SK-N-SH (cell line): ENCODE measurements around the gene ARSJ. TPM values are rescaled to one million over a fixed set of nuclear protein-coding genes. Genes with fewer than 3 reads are reported as not detected.
A peak's percentile ranks its signal among the peaks of the same experiment; 100 is the strongest.

Source experiments
- CTCF ChIA-PET: fragments of 300-600, 350-600 bp; formaldehyde crosslinking; extraction: SDS; loops from one replicate; lab custom pipeline; 2021; lab: Yijun Ruan, JAX
- POLR2A ChIA-PET: fragments of 350-600 bp; sonication (Branson Sonifier 250); formaldehyde crosslinking; extraction: SDS; loops from one replicate; lab custom pipeline; 2020; ENCODE audit warnings: antibody characterized with exemption, inconsistent platforms; lab: Yijun Ruan, JAX
- DNase-seq: peaks from one replicate; pipeline ENCODE4 v3.0.0; 2012
- H2AFZ ChIP-seq: fragments of 200-600 bp; sonication (generic); 2 replicates; pipeline ENCODE4 v1.8.1; 2016; ENCODE audit warnings: antibody characterized with exemption, mild to moderate bottlenecking, low read depth
- H3F3A ChIP-seq: fragments of 200-600 bp; sonication (generic); replicated peaks from 2 replicates; pipeline ENCODE3; 2016; ENCODE audit warnings: antibody characterized with exemption, mild to moderate bottlenecking; ENCODE audit not compliant: insufficient read depth
- H3K27ac ChIP-seq, 2 experiments: fragments of 200-500 bp in 1 of 2; fragments of 200-600 bp in 1 of 2; sonication (Bioruptor generic) in 1 of 2; sonication (generic), shearing (Covaris generic) in 1 of 2; 2 replicates each; pipeline versions ENCODE4 v1.5.1 to v1.6.1; 2014 to 2016; ENCODE audit warnings: low read depth in 2 of 2, inconsistent platforms in 1 of 2, low read length in 1 of 2, mild to moderate bottlenecking in 1 of 2, mixed read lengths in 1 of 2
- H3K27me3 ChIP-seq: fragments of 200-600 bp; sonication (generic), shearing (Covaris generic); 2 replicates; pipeline ENCODE4 v1.6.1; 2016; ENCODE audit warnings: mixed run types; ENCODE audit not compliant: insufficient read depth
- H3K36me3 ChIP-seq, 2 experiments: fragments of 200-500 bp in 1 of 2; fragments of 200-600 bp in 1 of 2; sonication (Bioruptor generic) in 1 of 2; sonication (generic) in 1 of 2; replicated peaks in 1 of 2; 2 replicates each; pipeline versions ENCODE3 to v1.5.1; 2014 to 2016; ENCODE audit warnings: low read length in 1 of 2, mild to moderate bottlenecking in 1 of 2; ENCODE audit not compliant: insufficient read depth in 2 of 2, control insufficient read depth in 1 of 2
- H3K4me1 ChIP-seq, 2 experiments: fragments of 200-500 bp in 1 of 2; fragments of 200-600 bp in 1 of 2; sonication (Bioruptor generic) in 1 of 2; sonication (generic), shearing (Covaris generic) in 1 of 2; 2 replicates each; pipeline versions ENCODE4 v1.5.1 to v1.6.1; 2014 to 2016; ENCODE audit warnings: low read depth in 1 of 2, low read length in 1 of 2, mixed run types in 1 of 2; ENCODE audit not compliant: insufficient read depth in 2 of 2, control insufficient read depth in 1 of 2
- H3K4me2 ChIP-seq: fragments of 200-600 bp; sonication (generic), shearing (Covaris generic); 2 replicates; pipeline ENCODE4 v1.6.1; 2017; ENCODE audit warnings: mixed run types
- H3K4me3 ChIP-seq, 2 experiments: fragments of 200-500 bp in 1 of 2; fragments of 200-600 bp in 1 of 2; sonication (Bioruptor generic) in 1 of 2; sonication (generic), shearing (Covaris generic) in 1 of 2; 2 replicates each; pipeline versions ENCODE4 v1.5.1 to v1.8.1; 2014 to 2016; ENCODE audit warnings: low read depth in 2 of 2, inconsistent platforms in 1 of 2, low read length in 1 of 2, mild to moderate bottlenecking in 1 of 2, mixed read lengths in 1 of 2, moderate library complexity in 1 of 2
- H3K79me2 ChIP-seq: fragments of 200-600 bp; sonication (generic); 2 replicates; pipeline ENCODE4 v1.8.1; 2017; ENCODE audit warnings: mild to moderate bottlenecking; ENCODE audit not compliant: insufficient read depth
- H3K9ac ChIP-seq: fragments of 200-600 bp; sonication (generic); 2 replicates; pipeline ENCODE4 v1.6.1; 2017; ENCODE audit warnings: mixed run types
- H3K9me2 ChIP-seq: fragments of 200-600 bp; sonication (generic); 2 replicates; pipeline ENCODE4 v1.6.1; 2017; ENCODE audit warnings: mixed run types
- H3K9me3 ChIP-seq: fragments of 200-600 bp; sonication (generic); 2 replicates; pipeline ENCODE4 v1.6.1; 2017; ENCODE audit warnings: mixed run types, mild to moderate bottlenecking, moderate library complexity
- H4K20me1 ChIP-seq: fragments of 200-600 bp; sonication (generic); 2 replicates; pipeline ENCODE4 v1.6.1; 2017; ENCODE audit warnings: mild to moderate bottlenecking, mixed run types; ENCODE audit not compliant: insufficient read depth
- CHD2 ChIP-seq: fragments of 150-350 bp; IDR thresholded peaks from 2 replicates; pipeline ENCODE4 v1.6.1; 2018; ENCODE audit warnings: low read length; ENCODE audit not compliant: partially characterized antibody
- EP300 ChIP-seq, 2 experiments: IDR thresholded peaks; 2 replicates each; pipeline versions ENCODE4 v1.4.0 to v1.6.1; 2012; ENCODE audit warnings: borderline replicate concordance in 1 of 2, low read depth in 1 of 2, low read length in 1 of 2
- GABPA ChIP-seq: IDR thresholded peaks from 2 replicates; pipeline ENCODE4 v1.4.0; 2012; ENCODE audit warnings: low read depth, mild to moderate bottlenecking
- GATA2 ChIP-seq: sonication (generic); formaldehyde crosslinking; IDR thresholded peaks from 2 replicates; pipeline ENCODE4 v1.5.0; 2020; ENCODE audit warnings: mild to moderate bottlenecking, missing genetic modification reagents
- IRF3 ChIP-seq: fragments of 150-350 bp; IDR thresholded peaks from 2 replicates; pipeline ENCODE4 v1.6.1; 2016; ENCODE audit warnings: mild to moderate bottlenecking, low read depth, low read length
- JUND ChIP-seq: IDR thresholded peaks from 2 replicates; pipeline ENCODE4 v1.4.0; 2012
- MAX ChIP-seq: IDR thresholded peaks from 2 replicates; pipeline ENCODE4 v1.4.0; 2012; ENCODE audit warnings: low read depth
- NRF1 ChIP-seq: IDR thresholded peaks from 2 replicates; pipeline ENCODE4 v1.6.1; 2012; ENCODE audit warnings: low read depth, mild to moderate bottlenecking, low read length
- RAD21 ChIP-seq: IDR thresholded peaks from 2 replicates; pipeline ENCODE4 v1.6.1; 2012; ENCODE audit warnings: mild to moderate bottlenecking, low read length
- RCOR1 ChIP-seq: fragments of 150-350 bp; IDR thresholded peaks from 2 replicates; pipeline ENCODE4 v1.6.1; 2017; ENCODE audit warnings: antibody characterized with exemption, low read length
- REST ChIP-seq: IDR thresholded peaks from 2 replicates; pipeline ENCODE4 v1.6.1; 2012; ENCODE audit warnings: mild to moderate bottlenecking, low read depth, low read length, moderate library complexity
- RFX5 ChIP-seq: IDR thresholded peaks from 2 replicates; pipeline ENCODE4 v1.6.1; 2012; ENCODE audit warnings: mild to moderate bottlenecking, improper control_type of control experiment, low read length
- SIN3A ChIP-seq: IDR thresholded peaks from 2 replicates; pipeline ENCODE4 v1.6.1; 2012; ENCODE audit warnings: low read depth, mild to moderate bottlenecking, low read length, moderate library complexity, borderline replicate concordance
- TAF1 ChIP-seq: IDR thresholded peaks from 2 replicates; pipeline ENCODE4 v1.6.1; 2012; ENCODE audit warnings: low read depth, mild to moderate bottlenecking, low read length, moderate library complexity, borderline replicate concordance
- TEAD4 ChIP-seq: IDR thresholded peaks from 2 replicates; pipeline ENCODE4 v1.4.0; 2012; ENCODE audit warnings: mild to moderate bottlenecking, borderline replicate concordance; ENCODE audit not compliant: insufficient read depth
- USF2 ChIP-seq: fragments of 150-350 bp; IDR thresholded peaks from 2 replicates; pipeline ENCODE4 v1.6.1; 2017; ENCODE audit warnings: antibody characterized with exemption, low read length, low read depth, borderline replicate concordance
- YY1 ChIP-seq: IDR thresholded peaks from 2 replicates; pipeline ENCODE4 v1.4.0; 2012; ENCODE audit warnings: low read depth, mild to moderate bottlenecking
- ZBTB33 ChIP-seq: IDR thresholded peaks from 2 replicates; pipeline ENCODE4 v1.4.0; 2012; ENCODE audit warnings: low read depth, borderline replicate concordance
- WGBS: methylation state at CpG from one replicate; pipeline ENCODE4 v1.1.6; 2017; ENCODE audit warnings: low lambda C conversion rate; 5-methylcytosine and 5-hydroxymethylcytosine counted together
- polyA plus RNA-seq, 3 experiments: library from polyadenylated mRNA; depleted of rRNA; stranded (reverse); fragments of >200 nt; gene quantifications; 2 replicates each; pipeline ENCODE4 v1.2.3, GENCODE V29; 2012

ARSJ gene
- polyA plus RNA-seq, 1 of the 3 experiments (the other 2 are of a cell fraction), result 30.4 TPM

DNA sequence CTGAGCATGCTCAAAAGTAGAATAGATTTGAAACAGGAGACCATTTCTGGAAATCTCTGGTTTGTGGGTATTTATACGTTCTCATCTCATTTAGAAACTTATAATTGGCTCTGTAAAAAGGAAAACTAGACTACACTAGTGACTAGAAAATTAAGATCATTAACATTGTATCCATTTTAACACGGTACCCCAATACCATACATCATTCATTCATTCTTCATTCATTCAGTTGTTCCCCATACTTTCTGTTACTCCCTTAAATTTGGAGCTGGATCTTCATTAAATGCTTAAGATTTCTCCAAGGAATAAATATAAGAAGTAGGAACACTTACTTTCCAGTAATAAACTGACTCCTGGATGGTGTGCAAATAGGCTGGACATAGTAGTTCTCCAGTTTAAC is 1.3 kb downstream of the ARSJ start:
- Histone ChIP-seq H3K9me2 (no peaks in the 10 kb centered on the region), H3K79me2 (peaks cover 86% of the 10 kb centered on the region), H2AFZ (no peak overlapping the region), H3K36me3 (peaks cover 18 to 53% of the 10 kb centered on the region in 2 experiments), H3K4me2 (peak overlapping the region; percentile 66), H3K9me3 (peaks cover 9% of the 10 kb centered on the region; the same call in 1 of the 2 replicates), H3F3A (peaks cover 38% of the 10 kb centered on the region), H3K27ac (peak overlapping the region; percentile 91 to 95), H3K9ac (peak overlapping the region; percentile 94), H3K4me1 (peaks cover 0 to 5% of the 10 kb centered on the region in 2 experiments), H3K27me3 (no peaks in the 10 kb centered on the region), H3K4me3 (peak overlapping the region; percentile 73 to 86), H4K20me1 (peaks cover 27% of the 10 kb centered on the region)
- WGBS, result 0% methylated on average over 2 of the region's 2 CpGs
- CTCF ChIA-PET, result interaction anchor here (1.0 to 3.5 kb wide), 2 partner anchors 17 to 400 kb away, joined by 3 to 11 read pairs; no protein-coding TSS in a partner anchor
- DNase-seq, result no peak
- TF ChIP-seq GATA2 (no peak), MAX (no peak), REST (no peak), IRF3 (no peak), SIN3A (no peak), YY1 (no peak), USF2 (no peak), JUND (no peak), GABPA (no peak), CHD2 (no peak), ZBTB33 (no peak), NRF1 (no peak), TEAD4 (no peak), TAF1 (no peak), RFX5 (no peak), EP300 (IDR thresholded peaks at IDR 0.05; ENCODE audit: borderline replicate concordance in 1 of 2, low read depth in 1 of 2, low read length in 1 of 2) (no peak), RCOR1 (no peak), RAD21 (no peak)
- POLR2A ChIA-PET, result no interaction called here
